Measurements from ENCODE around the gene CCL20.
"Not testable (repeated sequence)": the region's sequence is repeated elsewhere in the genome, so short reads cannot be mapped to it uniquely, and the experiment has no call there.

Gene CCL20

GRCh38 chr2:227813562-227814353 is at the start of gene CCL20:
CCL20 (plus strand) TSS chr2:227813842; CDS start chr2:227813912, 70 bp downstream.
- no peak for DNase-seq

- DNase-seq = no peak
These were observed 47.8 kb upstream of the CCL20 start for GRCh38 chr2:227765788-227766372.

GRCh38 chr2:227766373-227766883 is 47.2 kb upstream of the CCL20 start:
- DNase-seq = peak; percentile 82

- DNase-seq = no peak
These were observed 45.8 kb upstream of the CCL20 start for GRCh38 chr2:227767830-227768229.

GRCh38 chr2:227772197-227772661 is 41.4 kb upstream of the CCL20 start:
- DNase-seq = no peak

- DNase-seq = no peak
These were observed 40.7 kb upstream of the CCL20 start for GRCh38 chr2:227772932-227773331.

GRCh38 chr2:227774011-227774624 is 39.5 kb upstream of the CCL20 start:
- no peak for DNase-seq

- no peak for DNase-seq
These were observed 38.5 kb upstream of the CCL20 start for GRCh38 chr2:227774895-227775842.

- DNase-seq = no peak
These were observed 32.5 kb upstream of the CCL20 start for GRCh38 chr2:227780981-227781615.

GRCh38 chr2:227781841-227782240 is 31.8 kb upstream of the CCL20 start:
- DNase-seq = no peak

GRCh38 chr2:227782804-227783203 is 30.8 kb upstream of the CCL20 start:
- no peak for DNase-seq

- DNase-seq = no peak
These were observed 30.1 kb upstream of the CCL20 start for GRCh38 chr2:227783404-227784138.

GRCh38 chr2:227785293-227785692 is 28.3 kb upstream of the CCL20 start:
- no peak for DNase-seq

GRCh38 chr2:227788561-227789018 is 25.1 kb upstream of the CCL20 start:
- DNase-seq = no peak

GRCh38 chr2:227789803-227790202 is 23.8 kb upstream of the CCL20 start:
- no peak for DNase-seq

GRCh38 chr2:227793148-227793712 is 20.4 kb upstream of the CCL20 start:
- DNase-seq = no peak

GRCh38 chr2:227796045-227796711 is 17.5 kb upstream of the CCL20 start:
- DNase-seq = no peak

GRCh38 chr2:227796768-227797167 is 16.9 kb upstream of the CCL20 start:
- DNase-seq = not testable (repeated sequence)

GRCh38 chr2:227799202-227799601 is 14.4 kb upstream of the CCL20 start:
- DNase-seq = no peak

- no peak for DNase-seq
These were observed 10.8 kb upstream of the CCL20 start for GRCh38 chr2:227802882-227803281.

Data from right hindlimb (tissue), 1 donor.